Fibroblast of mammary gland (primary cell): ENCODE data around the gene UBE4A.
A peak's percentile ranks its signal among the peaks of the same experiment; 100 is the strongest.
"Not testable (repeated sequence)": the region's sequence is repeated elsewhere in the genome, so short reads cannot be mapped to it uniquely, and the experiment has no call there.

Source experiments
- DNase-seq: peaks from one replicate; pipeline ENCODE4 v3.0.0-alpha.2; 2010; ENCODE audit warnings: low read depth
- H3K4me3 ChIP-seq: 2 replicates; pipeline ENCODE4 v1.5.1; 2011; ENCODE audit warnings: low read depth, mild to moderate bottlenecking, low read length, moderate library complexity; ENCODE audit not compliant: control insufficient read depth
- CTCF ChIP-seq: conservative IDR thresholded peaks from 2 replicates; pipeline ENCODE4 v1.5.1; 2011; ENCODE audit warnings: low read depth, low read length, inconsistent platforms; ENCODE audit not compliant: control insufficient read depth, insufficient read depth

UBE4A gene

DNA sequence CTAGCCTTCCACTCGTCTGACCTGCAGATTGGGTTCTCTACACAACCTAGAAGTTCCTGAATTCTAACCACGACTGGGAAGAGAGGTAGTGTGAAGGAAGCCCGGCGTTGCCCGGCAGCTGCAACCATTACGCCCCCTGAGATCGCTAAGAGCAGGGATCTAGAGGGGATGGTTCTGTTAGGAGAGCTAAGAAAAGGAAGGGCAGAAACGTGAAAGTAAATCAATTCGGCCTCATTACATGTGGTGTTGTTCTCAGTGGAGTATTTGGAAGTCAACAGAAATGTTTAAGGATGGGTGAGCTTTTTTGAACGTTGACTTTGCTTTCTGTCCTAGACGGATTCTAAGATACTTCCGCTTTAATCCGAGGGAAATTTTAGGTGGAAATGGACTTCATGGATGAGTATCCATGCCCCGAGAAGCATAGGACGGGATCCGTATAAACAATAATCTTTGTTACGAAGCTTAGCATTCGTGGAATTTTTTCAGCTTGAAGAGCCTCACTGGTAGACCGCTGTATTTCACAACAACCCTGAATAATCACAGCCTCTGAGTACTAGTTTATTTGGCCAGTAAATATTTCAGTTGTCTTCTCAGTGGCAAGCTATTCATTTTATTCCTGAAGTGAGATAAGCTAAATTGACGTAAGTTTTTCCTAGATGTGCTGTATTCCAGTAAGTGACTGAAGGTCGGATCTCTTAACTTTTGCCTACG, 42.6 kb downstream of the UBE4A start:
- TF ChIP-seq CTCF = no peak
- peak; percentile 82 for DNase-seq
- peak overlapping the region; percentile 96 for H3K4me3 ChIP-seq

DNA sequence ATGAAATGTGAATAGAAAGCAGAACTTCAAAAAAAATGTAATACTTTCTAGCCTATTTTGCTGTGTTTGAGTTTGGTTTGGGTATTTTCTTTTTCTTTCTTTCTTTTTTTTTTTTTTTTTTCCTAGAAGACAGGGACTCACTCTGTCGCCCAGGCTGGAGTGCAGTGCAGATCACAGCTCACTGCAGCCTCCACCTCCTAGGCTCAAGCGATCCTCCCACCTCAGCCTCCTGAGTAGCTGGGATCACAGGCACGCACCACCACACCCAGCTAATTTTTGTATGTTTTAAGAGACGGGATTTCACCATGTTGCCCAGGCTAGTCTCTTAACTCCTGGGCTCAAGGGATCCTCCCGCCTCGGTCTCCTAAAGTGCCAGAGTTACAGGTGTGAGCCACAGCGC, 43.2 kb downstream of the UBE4A start:
- peak overlapping the region; percentile 96 for H3K4me3 ChIP-seq
- DNase-seq = not testable (repeated sequence)

DNA sequence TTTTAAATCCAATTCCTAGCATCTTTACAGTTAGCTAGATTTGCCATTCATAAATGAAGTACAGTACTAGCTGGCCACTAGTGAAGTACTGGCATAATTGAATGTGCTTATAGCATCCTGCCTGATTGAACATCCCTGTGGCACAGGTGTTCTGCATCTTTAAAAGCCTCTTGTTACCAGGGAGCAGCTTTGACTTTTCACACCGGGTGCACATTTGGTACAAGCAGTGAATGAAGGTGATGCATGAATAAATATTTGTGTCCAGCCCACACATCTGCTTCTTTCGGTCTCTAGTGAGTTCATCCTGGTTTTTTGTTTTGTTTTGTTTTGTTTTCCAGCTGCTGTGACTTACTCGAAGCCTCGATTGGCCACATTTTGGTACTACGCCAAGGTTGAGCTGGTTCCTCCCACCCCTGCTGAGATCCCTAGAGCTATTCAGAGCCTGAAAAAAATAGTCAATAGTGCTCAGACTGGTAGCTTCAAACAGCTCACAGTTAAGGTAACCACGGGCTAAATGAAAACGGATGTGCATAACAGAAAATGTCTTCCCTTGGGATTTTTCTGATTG, 47.3 kb downstream of the UBE4A start:
- peak; percentile 74 for DNase-seq
- H3K4me3 ChIP-seq = no peak overlapping the region
- no peak for TF ChIP-seq CTCF

- no peak for DNase-seq
- TF ChIP-seq CTCF = no peak
- no peak overlapping the region for H3K4me3 ChIP-seq
Observed at GRCh38 chr11:118410055-118410745, 50.8 kb downstream of the UBE4A start.

- H3K4me3 ChIP-seq = no peak overlapping the region
- TF ChIP-seq CTCF = no peak
- no peak for DNase-seq
Observed at GRCh38 chr11:118411530-118411929, 52.1 kb downstream of the UBE4A start.

GRCh38 chr11:118412921-118413320, 53.5 kb downstream of the UBE4A start:
- DNase-seq = no peak

More at GRCh38 chr11:118412921-118413320, 53.5 kb downstream of the UBE4A start:
- TF ChIP-seq CTCF = no peak
- H3K4me3 ChIP-seq = no peak overlapping the region
